ENCODE measurements around the gene ITCH. TPM values are rescaled to one million over a fixed set of nuclear protein-coding genes. Genes with fewer than 3 reads are reported as not detected.

Gene ITCH
- total RNA-seq, 2 donors from 2014 or later = 35.6 to 40.2 TPM

DNA sequence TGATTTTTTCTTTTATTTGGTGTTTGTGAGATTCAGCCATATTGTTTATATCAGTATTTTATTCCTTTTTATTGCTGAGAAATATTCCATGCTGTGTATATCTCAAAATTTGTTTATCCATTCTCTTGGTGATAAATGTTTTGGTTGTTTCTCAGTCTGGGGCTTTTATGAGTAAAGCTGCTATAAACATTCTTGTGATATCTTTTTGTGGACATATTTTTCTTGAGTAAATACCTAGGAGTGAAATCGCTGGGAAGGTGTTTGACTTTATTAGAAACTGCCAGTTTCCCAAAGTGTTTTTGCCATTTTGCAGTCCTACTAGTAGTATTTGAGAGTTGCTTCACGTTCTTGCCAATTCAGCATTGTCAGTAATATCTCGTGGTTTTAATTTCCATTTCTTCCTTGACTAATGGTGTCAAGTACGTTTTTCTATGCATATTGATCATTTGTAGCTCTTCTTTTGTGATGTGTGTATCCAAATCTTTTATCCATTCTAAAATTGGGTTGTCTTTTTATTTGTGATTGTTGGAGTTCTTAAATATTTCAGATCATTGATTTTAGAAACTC, 122.1 kb downstream of the ITCH start:
- Histone ChIP-seq H3K36me3 (peaks cover 66% of the 10 kb centered on the region), H3K9me3 (no peaks in the 10 kb centered on the region), H3K4me1 (no peaks in the 10 kb centered on the region), H3K27ac (no peak overlapping the region), H3K27me3 (no peaks in the 10 kb centered on the region), H3K4me3 (no peak overlapping the region)
- TF ChIP-seq, protein P1, sequence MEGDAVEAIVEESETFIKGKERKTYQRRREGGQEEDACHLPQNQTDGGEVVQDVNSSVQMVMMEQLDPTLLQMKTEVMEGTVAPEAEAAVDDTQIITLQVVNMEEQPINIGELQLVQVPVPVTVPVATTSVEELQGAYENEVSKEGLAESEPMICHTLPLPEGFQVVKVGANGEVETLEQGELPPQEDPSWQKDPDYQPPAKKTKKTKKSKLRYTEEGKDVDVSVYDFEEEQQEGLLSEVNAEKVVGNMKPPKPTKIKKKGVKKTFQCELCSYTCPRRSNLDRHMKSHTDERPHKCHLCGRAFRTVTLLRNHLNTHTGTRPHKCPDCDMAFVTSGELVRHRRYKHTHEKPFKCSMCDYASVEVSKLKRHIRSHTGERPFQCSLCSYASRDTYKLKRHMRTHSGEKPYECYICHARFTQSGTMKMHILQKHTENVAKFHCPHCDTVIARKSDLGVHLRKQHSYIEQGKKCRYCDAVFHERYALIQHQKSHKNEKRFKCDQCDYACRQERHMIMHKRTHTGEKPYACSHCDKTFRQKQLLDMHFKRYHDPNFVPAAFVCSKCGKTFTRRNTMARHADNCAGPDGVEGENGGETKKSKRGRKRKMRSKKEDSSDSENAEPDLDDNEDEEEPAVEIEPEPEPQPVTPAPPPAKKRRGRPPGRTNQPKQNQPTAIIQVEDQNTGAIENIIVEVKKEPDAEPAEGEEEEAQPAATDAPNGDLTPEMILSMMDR (IDR thresholded peaks at IDR 0.05) = no peak
- DNase-seq (ENCODE audit: low spot score) = no peak

DNA sequence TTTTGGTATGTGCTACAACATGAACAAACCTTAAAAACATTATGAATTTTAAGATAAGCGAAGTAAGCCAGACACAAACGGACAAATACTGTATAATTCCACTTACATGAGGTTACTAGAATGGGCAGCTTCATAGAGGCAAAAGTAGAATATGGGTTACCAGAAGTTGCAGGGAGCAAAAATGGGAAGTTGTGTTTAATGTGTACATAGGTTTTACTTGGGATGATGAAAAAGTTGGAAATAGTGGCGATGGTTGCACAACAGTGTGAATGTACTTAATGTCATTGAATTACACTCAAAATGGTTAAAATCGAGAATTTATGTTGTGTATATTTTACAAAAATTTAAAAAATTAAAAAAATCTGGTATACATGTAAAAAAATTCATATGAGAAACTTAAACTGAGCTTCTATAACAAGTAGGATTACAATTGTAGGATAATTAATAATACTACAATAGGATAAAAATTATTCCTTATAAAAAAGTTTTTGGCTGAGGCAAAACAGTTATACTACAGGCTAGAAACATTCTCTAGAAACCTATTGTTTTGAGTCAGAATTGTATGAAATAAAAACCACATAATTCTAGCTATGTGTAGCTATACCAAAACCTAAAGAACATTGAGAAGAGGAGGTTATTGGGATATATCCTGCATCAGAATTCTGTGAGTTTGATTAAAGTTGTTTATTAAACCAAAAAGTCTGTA, 128.3 kb downstream of the ITCH start:
- no peak overlapping the region for H3K27ac ChIP-seq
- H3K9me3 ChIP-seq = no peaks in the 10 kb centered on the region
- H3K4me3 ChIP-seq = no peak overlapping the region

DNA sequence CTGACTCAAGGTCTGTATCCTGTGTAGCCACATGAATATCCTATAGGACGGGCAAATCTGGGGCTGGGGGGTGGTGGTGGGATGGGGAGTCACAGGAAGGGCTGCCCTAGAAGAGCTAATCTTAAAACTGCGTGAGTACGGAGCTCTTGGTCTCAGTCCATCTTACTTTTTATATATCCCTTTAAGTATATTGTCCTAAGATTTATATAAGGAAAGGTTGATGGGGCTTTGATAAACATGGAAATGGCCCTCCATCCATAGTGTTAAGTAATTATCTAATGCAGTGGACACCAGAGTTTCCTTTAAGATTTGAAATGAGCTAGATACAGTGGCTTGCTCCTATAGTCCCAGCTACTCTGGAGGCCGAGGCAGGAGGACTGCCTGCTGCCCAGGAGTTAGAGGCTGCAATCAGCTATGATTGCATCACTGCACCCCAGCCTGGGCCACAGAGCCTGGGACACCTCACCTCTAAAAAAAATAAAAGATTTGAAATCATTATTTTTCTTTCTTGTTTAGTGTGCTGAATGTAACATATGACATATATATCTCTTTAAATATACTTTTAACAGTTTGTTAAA, 128.9 kb downstream of the ITCH start:
- DNase-seq (ENCODE audit: low spot score) = no peak
- TF ChIP-seq, protein P1 (IDR thresholded peaks at IDR 0.05) = no peak
- no peak overlapping the region for H3K4me3 ChIP-seq
- no peaks in the 10 kb centered on the region for H3K27me3 ChIP-seq
- H3K9me3 ChIP-seq = no peaks in the 10 kb centered on the region
- H3K27ac ChIP-seq = no peak overlapping the region
- no peaks in the 10 kb centered on the region for H3K4me1 ChIP-seq
- H3K36me3 ChIP-seq = peaks cover 70% of the 10 kb centered on the region

More for the DNA sequence above, 128.3 kb downstream of the ITCH start:
- no peak for DNase-seq (ENCODE audit: low spot score)
- no peaks in the 10 kb centered on the region for H3K4me1 ChIP-seq
- peaks cover 68% of the 10 kb centered on the region for H3K36me3 ChIP-seq
- no peaks in the 10 kb centered on the region for H3K27me3 ChIP-seq
- TF ChIP-seq, protein P1 (IDR thresholded peaks at IDR 0.05) = no peak

DNA sequence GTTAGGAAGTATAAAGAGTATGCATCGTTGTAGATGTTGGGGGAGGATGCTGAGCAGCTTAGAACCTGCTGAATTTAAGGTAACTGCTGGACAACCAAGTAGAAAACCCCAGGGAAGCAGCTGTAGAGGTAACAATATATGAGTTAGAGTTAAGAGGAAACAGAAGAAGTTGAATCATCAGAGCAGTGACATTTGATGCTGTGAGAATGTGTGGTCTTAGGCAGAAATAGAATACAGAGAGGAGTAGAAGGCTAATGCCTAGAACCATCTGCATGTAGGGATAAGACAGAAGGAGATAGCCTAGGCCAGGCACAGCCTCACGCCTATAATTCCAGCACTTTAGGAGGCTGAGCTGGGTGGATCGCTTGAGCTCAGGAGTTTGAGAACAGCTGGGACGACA, 130.6 kb downstream of the ITCH start:
- no peaks in the 10 kb centered on the region for H3K4me1 ChIP-seq
- peaks cover 0 to 9% of the 10 kb centered on the region in 2 donors for H3K9me3 ChIP-seq
- TF ChIP-seq, protein P1 (IDR thresholded peaks at IDR 0.05) = no peak
- H3K27ac ChIP-seq = no peak overlapping the region
- DNase-seq (ENCODE audit: low spot score) = no peak
- no peaks in the 10 kb centered on the region for H3K27me3 ChIP-seq
- H3K4me3 ChIP-seq = no peak overlapping the region
- peaks cover 61% of the 10 kb centered on the region for H3K36me3 ChIP-seq

DNA sequence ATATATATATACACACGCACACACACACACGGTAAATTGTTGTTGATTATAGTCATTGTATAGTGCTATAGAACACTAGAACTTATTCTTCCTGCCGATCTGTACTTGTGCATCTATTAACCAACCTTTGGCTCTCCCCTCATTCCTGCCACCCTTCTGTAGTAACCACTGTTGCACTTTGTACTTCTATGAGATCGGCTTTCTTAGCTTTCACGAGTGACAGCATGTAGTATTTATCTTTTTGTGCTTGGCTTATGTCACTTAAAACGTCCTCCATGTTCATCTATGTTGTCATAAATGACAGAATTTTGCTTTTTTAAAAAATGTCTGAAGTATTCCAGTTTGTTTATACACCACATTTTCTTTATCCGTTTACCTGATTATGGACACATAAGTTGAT, 132.2 kb downstream of the ITCH start:
- peaks cover 45% of the 10 kb centered on the region for H3K36me3 ChIP-seq
- H3K9me3 ChIP-seq = peaks cover 0 to 9% of the 10 kb centered on the region in 2 donors
- TF ChIP-seq, protein P1 (IDR thresholded peaks at IDR 0.05) = no peak
- H3K27ac ChIP-seq = no peak overlapping the region
- H3K4me1 ChIP-seq = no peaks in the 10 kb centered on the region
- no peaks in the 10 kb centered on the region for H3K27me3 ChIP-seq
- H3K4me3 ChIP-seq = no peak overlapping the region
- no peak for DNase-seq (ENCODE audit: low spot score)
